ENCODE data around the gene SRBD1.

The SRBD1 gene

GRCh38 chr2:45412754-45413379, 198.2 kb downstream of the SRBD1 start:
- H3K4me3 ChIP-seq (ENCODE audit: low read depth, low read length), result no peak overlapping the region

GRCh38 chr2:45409677-45410076, 201.4 kb downstream of the SRBD1 start:
- H3K4me3 ChIP-seq (ENCODE audit: low read depth, low read length), result no peak overlapping the region
- TF ChIP-seq CTCF (IDR thresholded peaks at IDR 0.05; ENCODE audit: borderline replicate concordance, insufficient read depth, low read depth, low read length), result no peak

More at GRCh38 chr2:45412754-45413379, 198.2 kb downstream of the SRBD1 start:
- no peak for TF ChIP-seq CTCF (IDR thresholded peaks at IDR 0.05; ENCODE audit: borderline replicate concordance, insufficient read depth, low read depth, low read length)

GRCh38 chr2:45406621-45407020, 204.4 kb downstream of the SRBD1 start:
- H3K4me3 ChIP-seq (ENCODE audit: low read depth, low read length), result no peak overlapping the region
- no peak for TF ChIP-seq CTCF (IDR thresholded peaks at IDR 0.05; ENCODE audit: borderline replicate concordance, insufficient read depth, low read depth, low read length)

- H3K4me3 ChIP-seq (ENCODE audit: low read depth, low read length), result no peak overlapping the region
- no peak for TF ChIP-seq CTCF (IDR thresholded peaks at IDR 0.05; ENCODE audit: borderline replicate concordance, insufficient read depth, low read depth, low read length)
Observed at GRCh38 chr2:45404807-45405297, 206.2 kb downstream of the SRBD1 start.

GRCh38 chr2:45403036-45403435, 208.0 kb downstream of the SRBD1 start:
- no peak for TF ChIP-seq CTCF (IDR thresholded peaks at IDR 0.05; ENCODE audit: borderline replicate concordance, insufficient read depth, low read depth, low read length)
- no peak overlapping the region for H3K4me3 ChIP-seq (ENCODE audit: low read depth, low read length)

GRCh38 chr2:45401431-45401922, 209.6 kb downstream of the SRBD1 start:
- H3K4me3 ChIP-seq (ENCODE audit: low read depth, low read length), result no peak overlapping the region
- TF ChIP-seq CTCF (IDR thresholded peaks at IDR 0.05; ENCODE audit: borderline replicate concordance, insufficient read depth, low read depth, low read length), result no peak
